OCI-LY7 (cell line): ENCODE measurements around the gene SRGAP2C.
"Not testable (repeated sequence)": the region's sequence is repeated elsewhere in the genome, so short reads cannot be mapped to it uniquely, and the experiment has no call there.

ENCODE experiments used
- CTCF ChIP-seq: fragments of 200-600 bp; sonication (generic); conservative IDR thresholded peaks from 2 replicates; pipeline ENCODE4 v1.5.1; 2014; ENCODE audit warnings: mild to moderate bottlenecking, antibody characterized with exemption, low read length, moderate library complexity, mixed read lengths
- EZH2phosphoT487 ChIP-seq: fragments of 200-600 bp; sonication (generic); IDR thresholded peaks from 2 replicates; pipeline ENCODE4 v1.6.1; 2018; ENCODE audit warnings: low read depth, borderline replicate concordance, mild to moderate bottlenecking, mixed run types, antibody characterized with exemption, low read length, moderate library complexity, mixed read lengths

GRCh38 chr1:121392130-121392529 is 207.4 kb downstream of the SRGAP2C start:
- TF ChIP-seq CTCF, EZH2phosphoT487: not testable (repeated sequence)
